Stimulated activated CD4-positive, alpha-beta T cell treated with anti-CD3 and anti-CD28 coated beads, Interleukin-1b, Interleukin-23, amount 100 ng/mL, for 4 hours (primary cell): ENCODE results near the gene CBX8.

Experiments used
- DNase-seq, 2 donors: peaks; one replicate each; pipeline ENCODE4 v3.0.0-alpha.2; 2020; ENCODE audit warnings: low read depth in 2 of 2

Gene CBX8

DNA sequence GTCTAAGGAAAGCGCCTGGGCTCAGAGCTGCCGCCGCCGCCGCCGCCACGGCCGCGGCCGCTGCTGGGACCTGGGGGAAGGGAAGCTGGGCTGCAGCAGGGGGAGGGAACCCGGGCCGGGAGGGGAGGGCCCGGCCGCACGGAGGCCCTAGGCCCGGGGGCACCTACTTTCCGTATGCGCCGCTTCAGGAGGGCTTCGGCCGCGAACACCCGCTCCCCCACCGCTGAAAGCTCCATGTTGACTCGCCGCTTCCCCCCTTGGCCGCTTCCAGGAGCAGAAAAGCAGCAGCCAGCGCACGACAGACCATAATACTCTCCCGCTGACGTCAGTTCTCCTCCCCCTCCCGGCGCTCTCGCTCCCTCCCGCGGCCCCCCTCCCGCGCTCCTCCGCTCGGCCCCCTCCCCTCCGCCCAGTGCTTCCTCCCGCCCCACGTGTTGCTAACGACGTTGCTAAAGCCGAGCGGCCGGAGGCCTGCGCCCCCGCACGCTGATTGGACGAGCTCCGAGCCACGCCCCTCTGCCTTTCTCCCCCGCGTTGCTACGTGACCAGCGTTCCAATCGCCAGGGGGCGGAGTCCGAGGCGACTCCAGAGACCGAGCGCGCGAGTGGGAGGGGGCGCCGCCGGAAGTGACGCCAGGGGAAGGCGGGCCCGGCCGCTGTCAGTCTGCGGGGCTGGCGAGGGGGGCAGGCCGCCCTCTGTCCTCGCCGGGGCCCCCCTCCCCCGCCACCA is at the start of gene CBX8:
TSS of gene CBX8 (minus strand) at position 315 of the 729 bp plus-strand sequence. CDS start at position 236, 79 bp downstream.
- peak; percentile 97 to 98 for DNase-seq

DNA sequence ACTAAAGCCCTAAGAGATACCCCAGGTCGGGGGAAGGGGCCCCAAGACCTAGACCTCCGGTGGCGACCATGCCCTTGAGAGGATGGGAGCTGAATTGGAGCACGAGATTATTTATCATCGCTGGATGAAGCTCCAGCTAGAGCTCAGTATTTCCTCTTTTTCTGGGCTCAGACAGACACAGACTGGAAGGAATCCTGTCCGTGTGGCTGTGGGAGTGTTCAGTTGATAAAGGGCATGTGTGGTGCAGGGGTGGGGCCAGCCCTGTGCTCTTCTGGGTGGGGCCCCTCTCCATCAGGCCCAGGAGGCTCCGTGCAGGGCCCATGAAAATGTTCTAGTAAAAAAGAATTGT is 48.7 kb upstream of the CBX8 start:
- no peak for DNase-seq

DNA sequence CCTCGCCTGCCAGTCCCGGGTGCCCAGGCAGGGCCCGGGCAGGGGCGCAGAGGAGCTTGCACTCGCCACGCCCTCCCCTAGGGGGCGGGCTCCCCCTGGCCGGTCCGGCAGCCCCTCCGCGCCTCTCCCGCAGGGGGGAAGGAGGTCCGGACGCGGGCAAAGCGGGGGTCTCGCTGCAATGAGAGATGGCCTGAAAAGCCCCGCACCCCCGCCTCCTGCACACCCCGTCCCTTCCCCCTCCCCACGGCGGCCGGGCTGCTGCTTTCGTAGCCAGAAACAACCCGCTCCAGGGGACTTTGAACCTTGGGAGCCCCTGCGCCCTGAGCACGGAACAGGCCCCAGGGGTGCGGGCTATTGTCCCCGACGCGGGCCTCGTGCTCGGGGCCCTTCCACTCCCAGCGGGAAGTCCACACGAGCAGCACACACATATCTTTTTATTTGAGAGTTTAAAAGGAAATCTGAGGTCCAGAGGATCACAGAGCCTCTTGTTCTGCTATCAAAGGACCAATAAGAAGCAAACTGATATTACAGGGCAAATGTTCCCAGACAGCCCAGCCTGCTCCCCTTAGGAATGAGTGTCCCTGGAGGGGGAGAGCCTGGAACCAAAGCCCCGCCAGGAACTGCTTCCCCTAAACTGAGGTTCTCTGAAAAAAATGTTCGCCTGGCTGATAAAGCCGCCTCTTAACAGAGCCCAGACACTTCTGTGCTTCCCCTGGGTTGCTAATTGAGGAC is 48.2 kb upstream of the CBX8 start:
- DNase-seq: peak in 1 of 2 donors; percentile 56

DNA sequence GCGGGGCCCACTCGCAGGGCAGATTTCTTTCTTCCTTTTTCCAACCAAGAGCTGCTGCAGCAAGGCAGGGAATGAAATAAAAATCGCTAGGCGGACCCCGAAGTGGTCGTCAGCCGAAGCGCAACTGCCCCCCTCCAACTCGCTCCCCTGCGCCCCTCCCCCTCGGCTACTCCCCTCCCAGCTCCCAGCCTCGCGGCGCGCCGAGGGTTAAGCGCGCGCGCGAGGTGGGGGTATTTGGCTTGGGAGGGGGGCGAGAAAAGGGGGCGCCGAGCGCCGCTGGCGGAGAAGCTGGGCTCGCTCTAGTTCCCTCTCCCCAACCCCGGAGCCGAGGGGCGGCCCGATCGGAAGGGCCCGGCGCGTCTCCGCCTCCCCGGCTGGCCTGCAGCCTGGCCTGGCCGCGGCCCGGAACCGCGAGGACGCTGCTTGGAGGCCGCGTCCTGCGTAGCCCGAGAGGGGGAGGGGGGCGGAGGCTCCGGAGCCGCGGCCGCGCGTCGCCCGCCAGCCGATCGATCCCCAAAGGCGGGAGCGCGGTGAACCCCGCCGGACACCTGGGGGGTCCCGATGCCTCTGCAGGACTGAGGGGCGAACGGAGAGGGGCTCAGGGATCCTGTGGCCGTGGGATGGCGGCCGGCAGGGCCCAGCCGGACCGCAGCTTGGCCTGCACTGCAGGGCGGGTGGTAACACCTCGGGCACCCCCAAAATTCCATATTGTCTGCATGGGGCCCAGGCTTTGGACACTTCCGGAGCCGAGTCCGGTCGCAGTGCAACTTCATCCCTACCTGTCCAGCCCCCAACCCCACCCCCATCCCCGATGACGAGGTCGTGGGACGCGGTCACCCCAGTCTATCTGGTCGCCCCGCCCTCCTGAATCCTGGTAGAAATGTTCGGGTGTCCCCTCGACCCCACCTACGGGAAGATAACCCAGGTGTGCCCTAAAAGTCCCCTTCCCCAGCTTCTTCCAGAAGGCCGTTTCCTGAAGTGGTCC is 47.2 kb upstream of the CBX8 start:
- DNase-seq: no peak

DNA sequence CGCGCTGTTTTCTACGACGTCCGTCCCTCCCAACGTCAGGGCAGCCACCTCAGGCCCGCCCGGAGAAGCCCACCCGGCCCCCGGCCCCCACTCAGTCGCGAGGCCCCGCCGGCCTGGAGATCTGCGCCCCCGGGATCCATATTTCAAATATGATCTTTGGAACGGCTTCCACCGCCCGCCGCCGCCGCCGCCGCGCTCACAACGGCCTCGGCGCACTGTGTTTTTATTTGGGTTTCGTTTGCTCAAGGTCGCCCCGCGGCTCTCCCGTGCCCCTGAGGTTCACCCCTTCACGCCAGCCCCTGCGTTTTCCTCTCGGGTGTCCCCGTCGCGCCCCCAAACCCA is 46.6 kb upstream of the CBX8 start:
- no peak for DNase-seq

- DNase-seq: no peak
Observed at GRCh38 chr17:79842656-79843473, 46.0 kb upstream of the CBX8 start.

DNA sequence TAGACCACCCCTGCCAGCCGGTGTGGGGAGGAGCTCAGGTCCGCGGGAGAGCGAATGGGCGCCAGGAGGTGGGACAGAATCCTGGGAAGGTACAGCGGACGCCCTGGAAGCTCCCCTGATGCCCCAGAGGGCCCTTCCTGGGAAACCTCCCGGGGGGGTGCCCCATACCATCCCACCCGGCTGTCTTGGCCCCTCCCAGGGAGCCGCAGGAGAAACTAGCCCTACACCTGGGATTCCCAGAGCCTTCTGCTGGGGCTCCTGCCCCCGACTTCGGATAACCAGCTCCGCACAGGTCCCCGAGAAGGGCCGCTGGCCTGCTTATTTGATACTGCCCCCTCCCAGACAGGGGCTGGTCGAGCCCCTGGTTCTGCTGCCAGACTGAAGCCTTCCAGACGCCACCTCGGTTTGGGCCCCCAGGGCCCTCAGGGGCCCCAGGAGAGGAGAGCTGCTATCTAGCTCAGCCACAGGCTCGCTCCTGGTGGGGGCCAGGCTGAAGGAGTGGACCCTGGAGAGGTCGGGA is 45.3 kb upstream of the CBX8 start:
- no peak for DNase-seq

- no peak for DNase-seq
Observed at GRCh38 chr17:79841369-79842135, 44.7 kb upstream of the CBX8 start.

DNA sequence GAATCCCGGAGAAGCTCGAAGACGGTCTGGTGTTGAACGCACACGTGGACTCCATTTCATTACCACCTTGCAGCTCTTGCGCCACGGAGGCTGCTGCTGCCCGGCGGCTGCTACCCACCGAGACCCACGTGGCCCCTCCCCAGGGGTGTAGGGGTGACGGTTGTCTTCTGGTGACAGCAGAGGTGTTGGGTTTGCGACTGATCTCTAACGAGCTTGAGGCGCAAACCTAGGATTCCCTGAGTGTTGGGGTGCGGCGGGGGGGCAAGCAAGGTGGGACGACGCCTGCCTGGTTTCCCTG is 44.1 kb upstream of the CBX8 start:
- DNase-seq: no peak

GRCh38 chr17:79840269-79840988 is 43.6 kb upstream of the CBX8 start:
- no peak for DNase-seq

DNA sequence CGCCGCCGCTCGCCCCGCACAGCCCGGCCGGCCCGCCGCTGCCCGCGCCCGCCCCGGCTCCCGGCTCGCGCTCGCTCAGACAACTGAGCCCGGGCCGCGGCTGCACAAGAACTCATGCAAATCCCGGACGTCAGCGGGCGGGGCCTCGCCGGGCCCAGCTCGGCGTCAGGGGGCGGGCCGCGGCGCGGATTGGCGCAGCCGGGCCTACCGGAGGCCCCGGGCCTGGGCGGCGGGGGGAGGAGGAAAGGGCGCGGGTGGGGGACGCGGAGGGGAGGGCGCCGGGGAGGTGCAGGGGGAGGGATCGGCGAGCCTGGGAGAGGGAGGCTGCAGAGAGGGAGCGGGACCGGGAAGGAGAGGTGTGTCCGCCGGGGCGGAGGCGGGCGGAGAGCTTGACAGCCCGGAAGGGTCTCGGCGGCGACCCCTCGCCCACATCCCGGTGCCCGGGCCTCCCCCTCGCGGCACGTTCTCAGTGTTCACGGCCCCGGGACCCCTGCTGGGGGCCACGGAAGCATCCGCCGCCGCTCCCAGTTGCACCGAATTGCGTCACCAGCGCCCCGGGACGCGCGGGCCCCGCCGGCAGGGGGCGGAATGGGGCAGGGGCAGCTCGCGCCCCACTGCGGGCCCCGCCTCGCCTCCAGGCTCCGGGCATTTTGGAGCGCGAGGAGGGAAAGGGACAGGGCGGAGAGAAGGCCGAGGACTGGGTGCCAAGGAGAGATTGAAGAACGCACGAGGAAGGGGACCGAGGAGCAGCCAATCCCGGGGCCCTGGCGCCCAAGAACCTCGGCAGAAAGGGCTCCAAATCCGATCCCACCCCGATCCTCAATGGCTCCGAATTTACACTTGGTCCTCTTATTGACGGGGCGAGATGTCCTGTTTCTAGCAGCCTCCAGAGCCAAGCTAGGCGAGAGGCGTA is 42.7 kb upstream of the CBX8 start, which contains the start of gene CBX4:
TSS of gene CBX4 (minus strand) at position 85 of the 913 bp plus-strand sequence. CDS start 189 bp downstream, outside the sequence.
- DNase-seq: peak; percentile 81 to 91

GRCh38 chr17:79838522-79839274 is 41.8 kb upstream of the CBX8 start:
- DNase-seq: peak in 1 of 2 donors; percentile 38

DNA sequence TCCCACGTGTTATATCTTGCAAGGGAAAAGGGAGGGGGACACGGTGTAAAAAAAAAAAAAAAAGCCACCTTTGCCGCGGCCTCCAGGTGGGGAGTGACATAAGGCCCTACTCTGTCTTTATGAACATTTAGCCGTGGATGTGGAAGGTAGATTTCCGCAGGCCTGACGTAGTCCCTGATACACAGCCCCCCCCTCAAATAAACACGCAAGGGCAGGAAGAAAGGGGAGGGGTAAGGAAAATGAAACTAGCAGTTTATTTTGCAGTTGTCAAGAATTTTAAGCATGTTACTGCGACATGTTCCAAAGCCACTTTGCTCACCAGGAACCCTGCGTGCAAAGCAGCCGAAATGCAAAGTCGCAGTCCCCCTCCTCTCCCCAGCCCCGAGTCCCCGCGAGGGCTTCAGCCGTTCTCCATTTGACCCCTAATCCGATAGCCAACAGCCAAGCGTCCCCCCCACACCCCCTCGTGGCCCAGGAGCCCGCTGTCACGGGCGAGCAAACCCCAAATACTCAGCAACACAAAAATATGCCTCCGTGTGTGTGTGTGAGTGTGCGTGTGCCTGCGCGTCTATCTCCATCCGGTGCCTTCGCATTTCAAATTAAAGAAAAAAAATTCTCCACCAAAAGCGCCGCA is 41.1 kb upstream of the CBX8 start:
- DNase-seq: no peak

DNA sequence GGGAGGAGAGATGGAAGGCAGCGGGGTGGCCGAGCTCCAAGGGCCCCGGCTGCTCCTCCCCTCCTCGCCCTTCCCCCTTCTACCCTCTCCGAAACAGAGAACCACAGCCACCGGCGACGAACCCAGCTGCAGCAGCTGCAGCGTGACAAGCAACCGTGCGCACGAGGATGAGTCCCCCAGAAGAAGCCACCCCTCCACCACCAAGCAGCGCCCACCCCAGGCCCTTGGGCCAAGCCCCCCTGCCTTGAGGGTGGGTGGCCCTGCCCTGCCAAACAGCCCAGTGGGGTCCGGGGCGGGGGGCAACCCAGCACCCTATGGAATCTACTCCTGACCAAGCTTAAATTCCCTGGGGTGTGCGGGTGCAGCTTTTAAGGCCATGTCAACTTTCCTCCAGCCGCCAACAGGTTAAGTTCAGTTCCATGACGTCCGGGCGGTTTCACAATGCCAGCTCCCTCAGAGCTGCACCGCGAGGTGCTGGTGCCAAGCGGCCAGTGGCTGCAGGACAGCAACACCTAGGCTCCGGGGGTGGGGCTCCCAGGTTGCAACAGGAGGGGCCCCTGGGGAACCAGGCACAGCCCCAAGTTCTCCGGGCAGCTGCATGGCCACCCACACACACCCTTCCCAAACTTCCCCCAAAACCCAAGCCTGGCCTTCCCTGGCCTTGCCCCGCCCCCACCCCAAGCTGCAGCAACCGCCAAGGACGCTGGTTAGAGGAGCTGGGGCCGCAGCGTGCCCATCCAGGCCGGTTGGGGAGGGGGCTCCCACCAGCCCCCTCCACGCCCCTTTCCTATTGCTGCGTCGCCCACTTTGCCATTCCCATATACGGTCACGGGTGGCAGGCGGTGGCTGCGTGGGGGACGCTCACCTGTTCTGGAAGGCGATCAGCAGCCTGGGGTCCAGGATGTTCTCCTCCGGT is 40.4 kb upstream of the CBX8 start:
- no peak for DNase-seq

DNA sequence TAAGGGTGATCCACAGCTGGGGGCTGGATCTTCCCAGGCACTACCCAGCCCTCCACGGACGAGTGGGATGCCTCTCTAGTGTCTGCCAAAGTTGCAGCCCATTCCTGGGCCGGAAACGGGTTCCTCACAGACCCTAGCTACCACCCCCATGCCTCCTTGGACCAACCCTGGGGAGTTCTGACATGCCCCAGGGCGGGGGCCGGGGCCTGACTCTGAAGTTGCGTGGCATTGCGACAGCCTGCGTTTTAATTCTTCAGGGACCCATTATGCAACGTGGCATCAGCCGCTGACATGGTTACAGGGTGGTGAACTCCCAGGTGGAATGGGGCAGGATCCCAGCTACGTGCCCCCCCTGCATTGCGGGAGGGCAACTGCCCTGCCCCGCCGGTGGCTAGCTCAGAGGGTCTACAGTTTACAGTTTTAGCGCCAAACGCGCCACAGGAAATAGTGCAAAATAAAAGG is 39.7 kb upstream of the CBX8 start:
- DNase-seq: no peak

DNA sequence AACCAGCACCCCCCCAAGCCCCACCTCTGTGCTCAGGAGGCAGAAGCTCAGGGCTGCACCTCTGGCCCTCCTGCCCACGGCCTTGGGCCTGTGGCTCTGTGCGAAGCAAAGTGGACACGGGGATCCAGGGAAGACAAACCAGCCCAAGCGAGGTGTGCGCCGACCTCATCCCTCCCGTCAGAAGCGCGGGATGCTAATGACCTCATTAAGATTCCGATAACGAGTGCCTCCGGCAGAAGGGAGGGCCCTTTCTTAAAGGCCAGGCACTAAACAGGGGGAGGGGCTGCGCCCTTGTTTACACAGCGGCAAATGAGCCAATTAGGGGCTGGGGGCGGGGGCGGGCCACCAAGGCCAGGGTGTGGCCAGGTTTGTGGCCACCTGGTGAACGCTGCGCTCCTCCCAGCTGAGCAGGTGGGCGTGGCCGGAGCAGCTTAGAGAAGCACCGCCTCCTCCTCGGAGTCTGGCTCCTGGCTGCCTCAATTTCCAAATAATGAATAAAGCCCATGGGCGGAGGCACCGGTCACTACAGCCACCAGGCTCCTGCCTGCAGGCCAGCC is 39.2 kb upstream of the CBX8 start:
- DNase-seq: no peak
